ENCODE results near the gene CYB561D1.
"Not testable (repeated sequence)": the region's sequence is repeated elsewhere in the genome, so short reads cannot be mapped to it uniquely, and the experiment has no call there.

CYB561D1 gene

GRCh38 chr1:109472779-109473178 is 21.1 kb upstream of the CYB561D1 start:
- TF ChIP-seq, protein P1, sequence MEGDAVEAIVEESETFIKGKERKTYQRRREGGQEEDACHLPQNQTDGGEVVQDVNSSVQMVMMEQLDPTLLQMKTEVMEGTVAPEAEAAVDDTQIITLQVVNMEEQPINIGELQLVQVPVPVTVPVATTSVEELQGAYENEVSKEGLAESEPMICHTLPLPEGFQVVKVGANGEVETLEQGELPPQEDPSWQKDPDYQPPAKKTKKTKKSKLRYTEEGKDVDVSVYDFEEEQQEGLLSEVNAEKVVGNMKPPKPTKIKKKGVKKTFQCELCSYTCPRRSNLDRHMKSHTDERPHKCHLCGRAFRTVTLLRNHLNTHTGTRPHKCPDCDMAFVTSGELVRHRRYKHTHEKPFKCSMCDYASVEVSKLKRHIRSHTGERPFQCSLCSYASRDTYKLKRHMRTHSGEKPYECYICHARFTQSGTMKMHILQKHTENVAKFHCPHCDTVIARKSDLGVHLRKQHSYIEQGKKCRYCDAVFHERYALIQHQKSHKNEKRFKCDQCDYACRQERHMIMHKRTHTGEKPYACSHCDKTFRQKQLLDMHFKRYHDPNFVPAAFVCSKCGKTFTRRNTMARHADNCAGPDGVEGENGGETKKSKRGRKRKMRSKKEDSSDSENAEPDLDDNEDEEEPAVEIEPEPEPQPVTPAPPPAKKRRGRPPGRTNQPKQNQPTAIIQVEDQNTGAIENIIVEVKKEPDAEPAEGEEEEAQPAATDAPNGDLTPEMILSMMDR (IDR thresholded peaks at IDR 0.05; ENCODE audit: borderline replicate concordance, control extremely low read depth, extremely low read depth, insufficient read depth, missing control alignments): no peak
- in situ Hi-C loops (cut with MboI; ENCODE audit: low sequenced_read_pairs, unreplicated experiment): no loop called here
- DNase-seq (ENCODE audit: low spot score): no peak

DNA sequence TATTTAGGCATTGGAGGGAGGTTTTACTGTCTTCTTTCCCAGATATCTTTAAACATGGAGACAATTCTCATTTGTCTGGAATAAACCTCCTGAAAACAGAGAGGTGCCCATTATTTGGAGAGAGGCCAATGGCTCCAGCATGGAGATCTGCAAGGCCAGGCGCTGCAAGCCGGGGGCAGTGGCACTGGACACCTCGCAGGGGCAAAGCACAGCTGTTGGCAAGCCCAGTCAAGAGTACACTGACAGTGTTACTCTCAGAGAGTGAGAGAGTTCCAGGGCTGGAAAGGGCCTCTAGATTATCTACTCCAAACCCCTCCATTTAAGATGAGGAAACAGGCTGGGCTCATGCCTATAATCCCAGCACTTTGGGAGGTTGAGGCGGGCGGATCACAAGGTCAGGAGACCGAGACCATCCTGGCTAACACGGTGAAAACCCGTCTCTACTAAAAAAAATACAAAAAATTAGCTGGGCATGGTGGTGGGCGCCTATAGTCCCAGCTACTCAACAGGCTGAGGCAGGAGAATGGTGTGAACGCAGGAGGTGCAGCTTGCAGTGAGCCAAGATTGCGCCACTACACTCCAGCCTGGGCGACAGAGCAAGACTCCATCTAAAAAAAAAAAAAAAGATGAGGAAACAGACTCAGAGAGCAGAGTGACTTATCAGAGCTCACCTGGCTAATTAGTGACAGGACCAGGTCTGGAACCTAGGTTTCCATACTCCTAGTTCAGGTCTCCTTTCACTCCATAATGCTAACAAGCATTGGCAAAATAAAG is 20.4 kb upstream of the CYB561D1 start:
- DNase-seq (ENCODE audit: low spot score); in situ Hi-C loops (cut with MboI; ENCODE audit: low sequenced_read_pairs, unreplicated experiment): not testable (repeated sequence)

DNA sequence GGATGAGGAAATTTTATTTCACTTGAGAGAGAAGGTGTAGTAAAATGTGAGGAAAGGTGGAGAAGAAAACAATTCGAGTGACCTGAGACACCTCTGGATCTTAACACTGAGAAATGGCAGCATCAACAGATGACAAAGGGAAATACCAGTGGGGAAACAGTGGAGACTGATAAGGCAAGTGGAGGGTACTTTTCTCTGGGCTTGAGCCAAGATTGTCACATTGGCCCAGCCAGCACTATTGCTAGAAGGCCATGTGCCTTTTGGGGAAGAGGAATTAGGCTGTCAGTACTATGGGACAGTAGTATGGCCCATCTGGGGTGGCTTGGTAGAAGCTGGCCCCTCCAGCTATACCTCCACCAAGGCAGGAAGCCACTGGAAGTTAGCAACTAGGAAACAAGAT is 19.2 kb upstream of the CYB561D1 start:
- DNase-seq (ENCODE audit: low spot score): no peak
- in situ Hi-C loops (cut with MboI; ENCODE audit: low sequenced_read_pairs, unreplicated experiment): no loop called here
- TF ChIP-seq, protein P1 (IDR thresholded peaks at IDR 0.05; ENCODE audit: borderline replicate concordance, control extremely low read depth, extremely low read depth, insufficient read depth, missing control alignments): no peak

DNA sequence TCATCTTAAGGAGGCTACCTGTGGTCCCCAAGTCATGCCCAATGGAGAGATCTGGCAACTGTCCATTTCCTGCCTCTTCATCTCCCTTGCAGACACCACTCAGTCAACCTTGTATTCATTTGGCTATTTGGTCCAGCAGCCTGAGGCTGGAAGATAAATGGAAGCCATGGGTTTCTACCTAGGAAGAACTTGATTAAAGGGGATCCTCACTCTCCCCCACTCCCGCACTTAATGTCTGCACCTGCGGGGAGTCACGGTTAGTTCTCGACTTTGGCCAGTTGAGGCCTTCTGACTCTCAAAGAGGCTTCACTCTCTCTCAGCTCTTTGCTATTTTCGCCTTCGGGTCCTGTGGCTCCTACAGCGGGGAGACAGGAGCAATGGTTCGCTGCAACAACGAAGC is 18.6 kb upstream of the CYB561D1 start:
- TF ChIP-seq, protein P1 (IDR thresholded peaks at IDR 0.05; ENCODE audit: borderline replicate concordance, control extremely low read depth, extremely low read depth, insufficient read depth, missing control alignments): no peak
- in situ Hi-C loops (cut with MboI; ENCODE audit: low sequenced_read_pairs, unreplicated experiment): no loop called here
- no peak for DNase-seq (ENCODE audit: low spot score)

DNA sequence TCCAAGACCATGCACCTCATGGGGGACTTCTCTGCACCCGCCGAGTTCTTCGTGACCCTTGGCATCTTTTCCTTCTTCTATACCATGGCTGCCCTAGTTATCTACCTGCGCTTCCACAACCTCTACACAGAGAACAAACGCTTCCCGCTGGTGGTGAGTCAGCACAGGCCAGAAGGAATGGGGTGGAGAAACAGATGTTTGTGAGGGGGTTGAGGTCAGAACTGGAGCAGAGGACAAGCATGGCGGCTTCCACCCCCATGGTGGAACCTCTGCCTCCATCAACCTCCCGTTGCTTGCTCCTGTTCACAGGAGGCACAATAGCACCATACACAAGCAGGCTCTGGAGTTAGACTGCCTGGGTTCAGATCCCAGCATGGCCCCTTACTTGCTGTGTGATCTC is 17.1 kb upstream of the CYB561D1 start:
- in situ Hi-C loops (cut with MboI; ENCODE audit: low sequenced_read_pairs, unreplicated experiment): no loop called here
- TF ChIP-seq, protein P1 (IDR thresholded peaks at IDR 0.05; ENCODE audit: borderline replicate concordance, control extremely low read depth, extremely low read depth, insufficient read depth, missing control alignments): no peak
- no peak for DNase-seq (ENCODE audit: low spot score)

DNA sequence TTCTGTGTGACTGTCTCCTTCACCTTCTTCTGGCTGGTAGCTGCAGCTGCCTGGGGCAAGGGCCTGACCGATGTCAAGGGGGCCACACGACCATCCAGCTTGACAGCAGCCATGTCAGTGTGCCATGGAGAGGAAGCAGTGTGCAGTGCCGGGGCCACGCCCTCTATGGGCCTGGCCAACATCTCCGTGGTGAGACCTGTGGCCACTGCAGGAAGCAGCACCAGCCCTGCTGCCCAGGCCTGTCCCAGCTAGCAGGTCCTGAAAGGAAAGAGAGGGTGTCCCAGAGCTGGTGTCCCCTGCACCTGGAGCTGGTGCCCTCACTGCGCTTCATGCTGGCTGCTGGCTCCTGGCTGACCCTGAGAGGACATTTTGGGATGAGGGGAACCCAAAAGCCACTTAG is 16.1 kb upstream of the CYB561D1 start:
- no peak for DNase-seq (ENCODE audit: low spot score)
- TF ChIP-seq, protein P1 (IDR thresholded peaks at IDR 0.05; ENCODE audit: borderline replicate concordance, control extremely low read depth, extremely low read depth, insufficient read depth, missing control alignments): no peak
- in situ Hi-C loops (cut with MboI; ENCODE audit: low sequenced_read_pairs, unreplicated experiment): no loop called here

GRCh38 chr1:109478806-109479205 is 15.1 kb upstream of the CYB561D1 start:
- peak; percentile 53 for DNase-seq (ENCODE audit: low spot score)
- in situ Hi-C loops (cut with MboI; ENCODE audit: low sequenced_read_pairs, unreplicated experiment): no loop called here
- TF ChIP-seq, protein P1 (IDR thresholded peaks at IDR 0.05; ENCODE audit: borderline replicate concordance, control extremely low read depth, extremely low read depth, insufficient read depth, missing control alignments): no peak
